CD4-positive, alpha-beta memory T cell (primary cell): ENCODE results near the gene CCDC185. TPM values are rescaled to one million over a fixed set of nuclear protein-coding genes. Genes with fewer than 3 reads are reported as not detected.

Source experiments
- polyA plus RNA-seq, 2 donors: library from polyadenylated mRNA; unstranded; fragments of 300-500 nt; fragmentation: Illumina TruSeq; gene quantifications; one replicate each; pipeline ENCODE4 v1.2.3, GENCODE V29; 2021
- total RNA-seq, 2 experiments: library from RNA; stranded (reverse); gene quantifications; one replicate each; pipeline ENCODE4 v1.2.3, GENCODE V29; 2021

Gene CCDC185
- total and polyA plus RNA-seq, 4 experiments from 2014 or later: not detected

Other genes starting within 250 kb of the CCDC185 start
- 1 to 10 TPM; 2.9 to 3.0 TPM for gene SUSD4, start 29.2 kb upstream of the CCDC185 start, total RNA-seq
- 10 to 100 TPM in 1 of 2 donors, 1 to 10 TPM in 1; 9.5 to 18.5 TPM for gene SUSD4, start 29.2 kb upstream of the CCDC185 start, polyA plus RNA-seq